Testis (tissue), 3 donors: ENCODE measurements around the gene CCDC97. TPM values are rescaled to one million over a fixed set of nuclear protein-coding genes. Genes with fewer than 3 reads are reported as not detected.
A peak's percentile ranks its signal among the peaks of the same experiment; 100 is the strongest.

Experiments used
- DNase-seq: peaks from one replicate; pipeline ENCODE4 v3.0.0-alpha.2; 2019
- H3K27ac ChIP-seq, 2 donors: fragments of 200-600 bp; sonication (generic); one replicate each; pipeline ENCODE4 v1.5.1; 2019
- H3K27me3 ChIP-seq: fragments of 200-600 bp; sonication (generic); one replicate; pipeline ENCODE4 v1.5.1; 2019
- H3K36me3 ChIP-seq: fragments of 200-600 bp; sonication (generic); one replicate; pipeline ENCODE4 v1.5.1; 2017; ENCODE audit warnings: low read depth; ENCODE audit errors: missing control alignments
- H3K4me1 ChIP-seq: fragments of 200-600 bp; sonication (generic); one replicate; pipeline ENCODE4 v1.5.1; 2019
- H3K4me3 ChIP-seq, 2 donors: fragments of 200-600 bp; sonication (generic); one replicate each; pipeline ENCODE4 v1.5.1; 2017 to 2019
- H3K9me3 ChIP-seq: fragments of 200-600 bp; sonication (generic); one replicate; pipeline ENCODE4 v1.5.1; 2017
- POLR2A ChIP-seq: fragments of 450-650 bp; IDR thresholded peaks from one replicate; pipeline ENCODE4 v1.6.1; 2017; ENCODE audit warnings: antibody characterized with exemption, mild to moderate bottlenecking, moderate library complexity
- WGBS, 2 donors: methylation state at CpG; one replicate each; pipeline ENCODE4 v1.1.5; 2018; 5-methylcytosine and 5-hydroxymethylcytosine counted together
- intact Hi-C: fragments of 100-400 bp; cut with DNase I; formaldehyde crosslinking; loops from one replicate; pipeline ENCODE4 v1.15.1; 2023; ENCODE audit warnings: low total_unique reads
- polyA plus RNA-seq: library from polyadenylated mRNA; stranded (reverse); fragments of 350-450 nt; fragmentation: Illumina TruSeq; extraction: RNeasy Lipid Tissue Mini Kit (QIAGEN cat#74804); gene quantifications from one replicate; pipeline ENCODE4 v1.2.3, GENCODE V29; 2014; ENCODE audit warnings: low read depth, low replicate concordance; ENCODE audit not compliant: insufficient read depth
- total RNA-seq, 2 donors: library from RNA; depleted of rRNA; stranded (reverse); fragments of >200 nt; gene quantifications; one replicate each; pipeline ENCODE4 v1.2.3, GENCODE V29; 2016
- TF ChIP-seq, protein P1 (sequence below), 3 experiments: fragments of 450-650 bp in 2 of 3; fragments of 200-600 bp in 1 of 3; sonication (generic) in 1 of 3; IDR thresholded peaks; one replicate each; pipeline ENCODE4 v1.5.1; 2016 to 2019; ENCODE audit warnings: antibody characterized with exemption in 3 of 3, mild to moderate bottlenecking in 2 of 3, moderate library complexity in 1 of 3

The CCDC97 gene
- total and polyA plus RNA-seq, 3 donors from 2014 or later = 36.2 to 57.8 (median 40.2) TPM

GRCh38 chr19:41294393-41294792, 15.6 kb upstream of the CCDC97 start:
- Histone ChIP-seq H3K36me3 (peaks cover 3% of the 10 kb centered on the region), H3K4me1 (peaks cover 23% of the 10 kb centered on the region), H3K4me3 (no peak overlapping the region), H3K27me3 (no peaks in the 10 kb centered on the region), H3K27ac (no peak overlapping the region), H3K9me3 (no peaks in the 10 kb centered on the region)
- no peak for DNase-seq
- WGBS, 2 donors = 94 to 97% methylated on average over 10 of the region's 10 CpGs
- TF ChIP-seq, protein P1, sequence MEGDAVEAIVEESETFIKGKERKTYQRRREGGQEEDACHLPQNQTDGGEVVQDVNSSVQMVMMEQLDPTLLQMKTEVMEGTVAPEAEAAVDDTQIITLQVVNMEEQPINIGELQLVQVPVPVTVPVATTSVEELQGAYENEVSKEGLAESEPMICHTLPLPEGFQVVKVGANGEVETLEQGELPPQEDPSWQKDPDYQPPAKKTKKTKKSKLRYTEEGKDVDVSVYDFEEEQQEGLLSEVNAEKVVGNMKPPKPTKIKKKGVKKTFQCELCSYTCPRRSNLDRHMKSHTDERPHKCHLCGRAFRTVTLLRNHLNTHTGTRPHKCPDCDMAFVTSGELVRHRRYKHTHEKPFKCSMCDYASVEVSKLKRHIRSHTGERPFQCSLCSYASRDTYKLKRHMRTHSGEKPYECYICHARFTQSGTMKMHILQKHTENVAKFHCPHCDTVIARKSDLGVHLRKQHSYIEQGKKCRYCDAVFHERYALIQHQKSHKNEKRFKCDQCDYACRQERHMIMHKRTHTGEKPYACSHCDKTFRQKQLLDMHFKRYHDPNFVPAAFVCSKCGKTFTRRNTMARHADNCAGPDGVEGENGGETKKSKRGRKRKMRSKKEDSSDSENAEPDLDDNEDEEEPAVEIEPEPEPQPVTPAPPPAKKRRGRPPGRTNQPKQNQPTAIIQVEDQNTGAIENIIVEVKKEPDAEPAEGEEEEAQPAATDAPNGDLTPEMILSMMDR (IDR thresholded peaks at IDR 0.05) = no peak
- no peak for TF ChIP-seq POLR2A
- intact Hi-C loops = no loop called here

GRCh38 chr19:41295499-41295898, 14.5 kb upstream of the CCDC97 start:
- Histone ChIP-seq H3K27me3 (no peaks in the 10 kb centered on the region), H3K27ac (no peak overlapping the region), H3K9me3 (no peaks in the 10 kb centered on the region), H3K4me3 (no peak overlapping the region), H3K36me3 (peaks cover 3% of the 10 kb centered on the region), H3K4me1 (peaks cover 32% of the 10 kb centered on the region)
- intact Hi-C loops = no loop called here
- TF ChIP-seq POLR2A = no peak
- WGBS, 2 donors = 69 to 77% methylated on average over 6 of the region's 6 CpGs
- no peak for DNase-seq

DNA sequence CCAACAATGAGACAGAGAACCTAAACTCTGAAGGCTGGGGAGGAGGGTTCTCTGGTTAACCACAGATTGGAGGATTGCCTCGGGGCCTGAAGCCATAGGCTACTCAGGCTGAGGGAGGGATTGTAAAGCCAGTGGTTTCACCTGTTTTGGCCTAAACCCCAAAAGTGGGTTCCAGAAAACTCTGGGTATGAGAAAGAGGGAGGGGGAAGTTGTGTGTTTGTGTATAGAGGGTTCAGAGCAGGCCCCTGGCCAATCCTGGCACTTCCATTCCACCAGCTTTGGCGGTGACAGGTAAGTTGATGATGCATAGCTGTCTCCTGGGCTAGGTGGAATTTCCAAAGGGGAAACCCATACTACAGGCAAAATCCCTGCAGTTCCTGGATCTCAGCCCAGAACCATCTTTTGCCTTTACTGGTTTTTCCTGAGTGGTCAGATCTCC, 13.5 kb upstream of the CCDC97 start:
- Histone ChIP-seq H3K4me3 (no peak overlapping the region), H3K9me3 (no peaks in the 10 kb centered on the region), H3K4me1 (peaks cover 33% of the 10 kb centered on the region), H3K27ac (peak overlapping the region in 1 of 2 donors; percentile 81), H3K36me3 (peaks cover 3% of the 10 kb centered on the region), H3K27me3 (no peaks in the 10 kb centered on the region)
- 83 to 95% methylated on average over 2 of the region's 2 CpGs for WGBS, 2 donors
- TF ChIP-seq POLR2A = no peak
- TF ChIP-seq, protein P1 (IDR thresholded peaks at IDR 0.05) = no peak
- intact Hi-C loops = no loop called here
- DNase-seq = no peak

- Histone ChIP-seq H3K36me3 (peaks cover 3% of the 10 kb centered on the region), H3K4me3 (no peak overlapping the region), H3K27me3 (no peaks in the 10 kb centered on the region), H3K9me3 (no peaks in the 10 kb centered on the region), H3K27ac (peak overlapping the region in 1 of 2 donors; percentile 81), H3K4me1 (peaks cover 33% of the 10 kb centered on the region)
- no peak for TF ChIP-seq POLR2A
- TF ChIP-seq, protein P1 (IDR thresholded peaks at IDR 0.05) = no peak
- 62 to 79% methylated on average over 5 to 7 of the region's 7 CpGs for WGBS, 2 donors
- DNase-seq = no peak
- intact Hi-C loops = no loop called here
These were observed 12.2 kb upstream of the CCDC97 start for GRCh38 chr19:41297628-41298347.

- DNase-seq = peak; percentile 49
- Histone ChIP-seq H3K4me3 (no peak overlapping the region), H3K27me3 (no peaks in the 10 kb centered on the region), H3K4me1 (peaks cover 33% of the 10 kb centered on the region), H3K27ac (peak overlapping the region in 1 of 2 donors; percentile 81), H3K9me3 (no peaks in the 10 kb centered on the region), H3K36me3 (peaks cover 3% of the 10 kb centered on the region)
- no peak for TF ChIP-seq POLR2A
- TF ChIP-seq, protein P1 (IDR thresholded peaks at IDR 0.05) = no peak
- 40 to 45% methylated on average over 4 of the region's 4 CpGs for WGBS, 2 donors
- intact Hi-C loops = no loop called here
These were observed 11.5 kb upstream of the CCDC97 start for GRCh38 chr19:41298348-41298964.
